Liver (tissue), 9 donors: ENCODE results near the gene WARS2. TPM values are rescaled to one million over a fixed set of nuclear protein-coding genes. Genes with fewer than 3 reads are reported as not detected.

ENCODE experiments used
- DNase-seq: peaks from one replicate; pipeline ENCODE4 v3.0.0-alpha.2; 2017; ENCODE audit warnings: low spot score
- H3K27ac ChIP-seq, 2 donors: one replicate each; pipeline ENCODE4 v1.7.0; 2013; ENCODE audit warnings: inconsistent platforms in 2 of 2, low read length in 2 of 2, control low read depth in 1 of 2, low read depth in 1 of 2, mild to moderate bottlenecking in 1 of 2
- H3K27me3 ChIP-seq, 4 donors: one replicate each; pipeline versions ENCODE4 v1.6.1 to v1.7.0; 2013; ENCODE audit warnings: low read length in 3 of 4, inconsistent platforms in 1 of 4, mild to moderate bottlenecking in 1 of 4, moderate library complexity in 1 of 4; ENCODE audit not compliant: control insufficient read depth in 4 of 4, insufficient read depth in 4 of 4
- H3K36me3 ChIP-seq, 4 donors: one replicate each; pipeline versions ENCODE4 v1.6.1 to v1.7.0; 2013; ENCODE audit warnings: low read length in 3 of 4, mild to moderate bottlenecking in 3 of 4, low read depth in 1 of 4, moderate library complexity in 1 of 4; ENCODE audit not compliant: control insufficient read depth in 4 of 4, insufficient read depth in 3 of 4
- H3K4me1 ChIP-seq, 4 donors: one replicate each; pipeline versions ENCODE4 v1.6.1 to v1.7.0; 2013; ENCODE audit warnings: low read length in 3 of 4, mild to moderate bottlenecking in 3 of 4, moderate library complexity in 1 of 4; ENCODE audit not compliant: control insufficient read depth in 4 of 4, insufficient read depth in 4 of 4
- H3K4me3 ChIP-seq, 3 donors: one replicate each; pipeline versions ENCODE4 v1.6.1 to v1.7.0; 2013; ENCODE audit warnings: low read length in 3 of 3, control low read depth in 1 of 3, low read depth in 1 of 3, mild to moderate bottlenecking in 1 of 3
- H3K9ac ChIP-seq, 2 donors: one replicate each; pipeline ENCODE4 v1.7.0; 2013; ENCODE audit warnings: low read length in 2 of 2, mild to moderate bottlenecking in 2 of 2, moderate library complexity in 2 of 2, control low read depth in 1 of 2, low read depth in 1 of 2
- H3K9me3 ChIP-seq, 4 donors: one replicate each; pipeline versions ENCODE4 v1.6.1 to v1.7.0; 2013; ENCODE audit warnings: low read length in 3 of 4; ENCODE audit not compliant: control insufficient read depth in 4 of 4
- EGR1 ChIP-seq, 2 donors: IDR thresholded peaks; 2 replicates each; pipeline ENCODE4 v1.6.1; 2016 to 2018; ENCODE audit warnings: antibody characterized with exemption in 2 of 2, low read depth in 2 of 2
- FOXA1 ChIP-seq: IDR thresholded peaks from 2 replicates; pipeline ENCODE4 v1.6.1; 2016; ENCODE audit warnings: antibody characterized with exemption
- FOXA2 ChIP-seq: IDR thresholded peaks from 2 replicates; pipeline ENCODE4 v1.6.1; 2016; ENCODE audit warnings: antibody characterized with exemption
- GABPA ChIP-seq, 2 donors: IDR thresholded peaks in 1 of 2; conservative IDR thresholded peaks in 1 of 2; 2 replicates each; pipeline ENCODE4 v1.6.1; 2016; ENCODE audit warnings: antibody characterized with exemption in 2 of 2, mild to moderate bottlenecking in 1 of 2, moderate library complexity in 1 of 2
- HNF4A ChIP-seq, 2 donors: conservative IDR thresholded peaks; 2 replicates each; pipeline ENCODE4 v1.6.1; 2016; ENCODE audit warnings: antibody characterized with exemption in 2 of 2, mild to moderate bottlenecking in 2 of 2
- HNF4G ChIP-seq: IDR thresholded peaks from 2 replicates; pipeline ENCODE4 v1.6.1; 2016; ENCODE audit warnings: antibody characterized with exemption
- JUND ChIP-seq, 2 donors: IDR thresholded peaks; 2 replicates each; pipeline ENCODE4 v1.6.1; 2016; ENCODE audit warnings: antibody characterized with exemption in 2 of 2
- NR2F2 ChIP-seq: IDR thresholded peaks from 2 replicates; pipeline ENCODE4 v1.6.1; 2016; ENCODE audit warnings: antibody characterized with exemption
- RAD21 ChIP-seq, 2 donors: IDR thresholded peaks; 2 replicates each; pipeline ENCODE4 v1.6.1; 2016; ENCODE audit warnings: antibody characterized with exemption in 2 of 2, mild to moderate bottlenecking in 2 of 2
- RXRA ChIP-seq, 2 donors: IDR thresholded peaks; 2 replicates each; pipeline ENCODE4 v1.6.1; 2017 to 2018; ENCODE audit warnings: antibody characterized with exemption in 2 of 2, mild to moderate bottlenecking in 1 of 2
- SP1 ChIP-seq: IDR thresholded peaks from 2 replicates; pipeline ENCODE4 v1.6.1; 2018; ENCODE audit warnings: antibody characterized with exemption, mild to moderate bottlenecking
- TAF1 ChIP-seq: conservative IDR thresholded peaks from 2 replicates; pipeline ENCODE4 v1.6.1; 2016; ENCODE audit warnings: antibody characterized with exemption, mild to moderate bottlenecking
- YY1 ChIP-seq: IDR thresholded peaks from 2 replicates; pipeline ENCODE4 v1.6.1; 2016; ENCODE audit warnings: antibody characterized with exemption, mild to moderate bottlenecking
- WGBS: extraction: QIAGEN DNeasy Blood & Tissue Kit; methylation state at CpG from one replicate; pipeline ENCODE4 v1.1.7; 2013; 5-methylcytosine and 5-hydroxymethylcytosine counted together
- polyA plus RNA-seq, 2 donors: library from polyadenylated mRNA; stranded (reverse) in 1 of 2; unstranded in 1 of 2; fragments of 200-250 nt in 1 of 2; fragments of >200 nt in 1 of 2; fragmentation: Nextera tagmentation in 1 of 2; extraction: Ambion mirVana in 1 of 2; gene quantifications; one replicate each; pipeline versions ENCODE4 v1.2.1 to v1.2.3, GENCODE V29; 2013 to 2015
- total RNA-seq, 2 donors: library from RNA; depleted of rRNA; stranded (reverse); fragments of >200 nt; gene quantifications; one replicate each; pipeline ENCODE4 v1.2.3, GENCODE V29; 2014
- TF ChIP-seq, protein P1 (sequence below): IDR thresholded peaks from 2 replicates; pipeline ENCODE4 v1.6.1; 2016; ENCODE audit warnings: antibody characterized with exemption
- TF ChIP-seq, protein P2 (sequence below): IDR thresholded peaks from 2 replicates; pipeline ENCODE4 v1.6.1; 2016; ENCODE audit warnings: antibody characterized with exemption
- TF ChIP-seq, protein P3 (sequence below): IDR thresholded peaks from 2 replicates; pipeline ENCODE4 v1.6.1; 2016; ENCODE audit warnings: antibody characterized with exemption
- TF ChIP-seq, protein P4 (sequence below): IDR thresholded peaks from 2 replicates; pipeline ENCODE4 v1.6.1; 2016; ENCODE audit warnings: antibody characterized with exemption, mild to moderate bottlenecking
- donor health status: healthy.
- donor health status: healthy.
- donor health status: healthy.
- donor health status: healthy.
- donor health status: healthy.

The WARS2 gene
- total and polyA plus RNA-seq, 4 donors, result 3.5 to 14.5 (median 7.0) TPM

DNA sequence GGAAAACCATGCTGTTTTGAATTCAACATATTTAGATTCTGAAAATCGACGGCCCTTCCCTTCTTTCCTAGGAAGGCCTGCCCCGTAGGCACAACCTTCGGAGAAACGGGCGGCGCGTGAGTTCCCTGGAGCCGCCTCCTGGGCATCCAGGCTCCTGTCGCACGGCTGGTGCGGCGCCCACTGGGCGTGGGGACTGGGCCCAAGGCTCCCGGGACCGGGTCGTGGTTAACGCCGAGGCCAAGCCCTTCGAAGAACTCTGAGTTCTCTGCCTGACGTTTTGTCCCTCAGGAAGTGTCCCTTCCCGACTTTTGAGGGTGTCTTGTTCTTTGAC lies 133.1 kb downstream of the WARS2 start:
- no peak overlapping the region for H3K9ac ChIP-seq
- no peak for TF ChIP-seq RXRA (IDR thresholded peaks at IDR 0.05)
- TF ChIP-seq HNF4G, result no peak
- TF ChIP-seq YY1, result no peak
- no peak for TF ChIP-seq RAD21 (IDR thresholded peaks at IDR 0.05)
- no peak for TF ChIP-seq SP1
- TF ChIP-seq JUND (IDR thresholded peaks at IDR 0.05), result no peak
- TF ChIP-seq FOXA1, result no peak
- no peak for TF ChIP-seq GABPA (IDR thresholded peaks at IDR 0.05 in 1 of 2, conservative IDR thresholded peaks at IDR 0.05 in 1 of 2)
- TF ChIP-seq FOXA2, result no peak
- TF ChIP-seq, protein P1, sequence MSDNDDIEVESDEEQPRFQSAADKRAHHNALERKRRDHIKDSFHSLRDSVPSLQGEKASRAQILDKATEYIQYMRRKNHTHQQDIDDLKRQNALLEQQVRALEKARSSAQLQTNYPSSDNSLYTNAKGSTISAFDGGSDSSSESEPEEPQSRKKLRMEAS, result no peak
- peaks cover 8 to 21% (median 12%) of the 10 kb centered on the region in 4 donors for H3K4me1 ChIP-seq
- H3K4me3 ChIP-seq, result no peak overlapping the region
- H3K27ac ChIP-seq, result no peak overlapping the region
- H3K27me3 ChIP-seq, result peaks cover 0 to 21% (median 17%) of the 10 kb centered on the region in 4 donors
- no peak for DNase-seq
- peaks cover 0 to 12% (median 0%) of the 10 kb centered on the region in 4 donors for H3K9me3 ChIP-seq
- WGBS, result 10% methylated on average over 22 of the region's 22 CpGs
- H3K36me3 ChIP-seq, result no peaks in the 10 kb centered on the region

DNA sequence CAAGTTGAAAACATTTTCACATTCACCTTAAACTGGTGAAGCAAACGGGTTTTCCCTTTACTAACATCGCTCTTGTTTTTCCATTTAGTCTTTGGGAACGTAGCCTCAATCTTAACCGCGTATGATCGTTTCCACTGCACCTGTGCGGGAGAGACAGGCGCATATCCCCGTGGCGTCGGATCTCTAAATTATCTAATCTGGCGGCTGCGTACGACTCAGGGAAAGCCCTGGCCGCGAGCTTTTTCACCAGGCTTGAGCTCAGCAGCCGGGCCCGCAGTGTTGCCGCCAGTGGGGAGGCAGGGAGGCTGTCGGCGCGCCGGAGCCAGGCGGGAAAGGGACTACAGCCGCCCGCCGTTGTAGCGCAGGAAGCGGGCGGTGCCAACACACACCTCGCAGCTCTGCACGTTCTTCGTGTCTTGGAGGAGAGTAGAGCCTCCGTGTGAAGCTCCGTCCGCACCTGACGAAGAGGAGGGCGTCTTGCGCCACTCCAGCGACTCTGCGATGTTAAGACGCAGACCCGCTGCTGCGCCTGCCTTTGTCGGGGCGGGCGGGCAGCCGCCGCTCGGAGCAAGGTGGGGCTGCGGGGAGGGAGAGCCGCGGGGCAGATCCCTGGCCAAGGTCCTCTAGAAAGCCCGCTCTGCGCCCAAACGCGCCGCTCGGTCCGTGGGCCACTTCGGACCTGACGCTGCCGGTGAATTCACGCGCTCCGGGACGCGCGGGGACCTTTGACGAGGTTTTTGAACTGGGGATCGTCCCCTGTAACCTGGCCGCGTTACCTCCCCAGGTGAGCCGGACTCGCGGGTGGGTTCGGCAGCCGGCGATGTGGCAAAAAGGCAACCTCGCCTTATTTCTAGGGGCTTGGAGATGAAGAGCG lies 133.8 kb downstream of the WARS2 start:
- Histone ChIP-seq H3K9me3 (peaks cover 0 to 12% (median 0%) of the 10 kb centered on the region in 4 donors), H3K4me1 (peaks cover 8 to 21% (median 12%) of the 10 kb centered on the region in 4 donors), H3K36me3 (no peaks in the 10 kb centered on the region), H3K9ac (no peak overlapping the region), H3K27me3 (peaks cover 0 to 21% (median 19%) of the 10 kb centered on the region in 4 donors), H3K27ac (no peak overlapping the region), H3K4me3 (no peak overlapping the region)
- no peak for DNase-seq
- TF ChIP-seq RXRA (IDR thresholded peaks at IDR 0.05) (no peak), FOXA1 (no peak), TAF1 (no peak), NR2F2 (no peak), JUND (IDR thresholded peaks at IDR 0.05) (no peak), SP1 (no peak), FOXA2 (no peak), EGR1 (IDR thresholded peaks at IDR 0.05; ENCODE audit: low read depth in 2 of 2) (no peak), HNF4G (no peak), GABPA (IDR thresholded peaks at IDR 0.05 in 1 of 2, conservative IDR thresholded peaks at IDR 0.05 in 1 of 2) (no peak), YY1 (no peak), HNF4A (conservative IDR thresholded peaks at IDR 0.05) (no peak), RAD21 (IDR thresholded peaks at IDR 0.05) (no peak)
- TF ChIP-seq, protein P2, sequence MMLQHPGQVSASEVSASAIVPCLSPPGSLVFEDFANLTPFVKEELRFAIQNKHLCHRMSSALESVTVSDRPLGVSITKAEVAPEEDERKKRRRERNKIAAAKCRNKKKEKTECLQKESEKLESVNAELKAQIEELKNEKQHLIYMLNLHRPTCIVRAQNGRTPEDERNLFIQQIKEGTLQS, result no peak
- TF ChIP-seq, protein P1, result no peak
- TF ChIP-seq, protein P3, sequence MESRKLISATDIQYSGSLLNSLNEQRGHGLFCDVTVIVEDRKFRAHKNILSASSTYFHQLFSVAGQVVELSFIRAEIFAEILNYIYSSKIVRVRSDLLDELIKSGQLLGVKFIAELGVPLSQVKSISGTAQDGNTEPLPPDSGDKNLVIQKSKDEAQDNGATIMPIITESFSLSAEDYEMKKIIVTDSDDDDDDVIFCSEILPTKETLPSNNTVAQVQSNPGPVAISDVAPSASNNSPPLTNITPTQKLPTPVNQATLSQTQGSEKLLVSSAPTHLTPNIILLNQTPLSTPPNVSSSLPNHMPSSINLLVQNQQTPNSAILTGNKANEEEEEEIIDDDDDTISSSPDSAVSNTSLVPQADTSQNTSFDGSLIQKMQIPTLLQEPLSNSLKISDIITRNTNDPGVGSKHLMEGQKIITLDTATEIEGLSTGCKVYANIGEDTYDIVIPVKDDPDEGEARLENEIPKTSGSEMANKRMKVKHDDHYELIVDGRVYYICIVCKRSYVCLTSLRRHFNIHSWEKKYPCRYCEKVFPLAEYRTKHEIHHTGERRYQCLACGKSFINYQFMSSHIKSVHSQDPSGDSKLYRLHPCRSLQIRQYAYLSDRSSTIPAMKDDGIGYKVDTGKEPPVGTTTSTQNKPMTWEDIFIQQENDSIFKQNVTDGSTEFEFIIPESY, result no peak
- TF ChIP-seq, protein P4, sequence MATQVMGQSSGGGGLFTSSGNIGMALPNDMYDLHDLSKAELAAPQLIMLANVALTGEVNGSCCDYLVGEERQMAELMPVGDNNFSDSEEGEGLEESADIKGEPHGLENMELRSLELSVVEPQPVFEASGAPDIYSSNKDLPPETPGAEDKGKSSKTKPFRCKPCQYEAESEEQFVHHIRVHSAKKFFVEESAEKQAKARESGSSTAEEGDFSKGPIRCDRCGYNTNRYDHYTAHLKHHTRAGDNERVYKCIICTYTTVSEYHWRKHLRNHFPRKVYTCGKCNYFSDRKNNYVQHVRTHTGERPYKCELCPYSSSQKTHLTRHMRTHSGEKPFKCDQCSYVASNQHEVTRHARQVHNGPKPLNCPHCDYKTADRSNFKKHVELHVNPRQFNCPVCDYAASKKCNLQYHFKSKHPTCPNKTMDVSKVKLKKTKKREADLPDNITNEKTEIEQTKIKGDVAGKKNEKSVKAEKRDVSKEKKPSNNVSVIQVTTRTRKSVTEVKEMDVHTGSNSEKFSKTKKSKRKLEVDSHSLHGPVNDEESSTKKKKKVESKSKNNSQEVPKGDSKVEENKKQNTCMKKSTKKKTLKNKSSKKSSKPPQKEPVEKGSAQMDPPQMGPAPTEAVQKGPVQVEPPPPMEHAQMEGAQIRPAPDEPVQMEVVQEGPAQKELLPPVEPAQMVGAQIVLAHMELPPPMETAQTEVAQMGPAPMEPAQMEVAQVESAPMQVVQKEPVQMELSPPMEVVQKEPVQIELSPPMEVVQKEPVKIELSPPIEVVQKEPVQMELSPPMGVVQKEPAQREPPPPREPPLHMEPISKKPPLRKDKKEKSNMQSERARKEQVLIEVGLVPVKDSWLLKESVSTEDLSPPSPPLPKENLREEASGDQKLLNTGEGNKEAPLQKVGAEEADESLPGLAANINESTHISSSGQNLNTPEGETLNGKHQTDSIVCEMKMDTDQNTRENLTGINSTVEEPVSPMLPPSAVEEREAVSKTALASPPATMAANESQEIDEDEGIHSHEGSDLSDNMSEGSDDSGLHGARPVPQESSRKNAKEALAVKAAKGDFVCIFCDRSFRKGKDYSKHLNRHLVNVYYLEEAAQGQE, result no peak
- WGBS, result 6% methylated on average over 81 of the region's 81 CpGs
